PFSK-1 (cell line): ENCODE data around the gene LDB2.

Experiments
- FOXP2 ChIP-seq: optimal IDR thresholded peaks from 2 replicates; pipeline ENCODE3; 2011; ENCODE audit warnings: borderline replicate concordance, control low read depth, inconsistent platforms; ENCODE audit not compliant: insufficient read depth; ENCODE audit errors: extremely low read length, extremely low read depth
- POLR2AphosphoS5 ChIP-seq: IDR thresholded peaks from 2 replicates; pipeline ENCODE4 v1.6.1; 2012; ENCODE audit warnings: low read depth, mild to moderate bottlenecking, control low read depth, low read length, moderate library complexity
- REST ChIP-seq, 2 experiments: IDR thresholded peaks; 2 replicates each; pipeline versions ENCODE4 v1.6.1 to v1.8.0; 2011 to 2012; ENCODE audit warnings: low read depth in 2 of 2, low read length in 2 of 2, control low read depth in 1 of 2, inconsistent platforms in 1 of 2, mild to moderate bottlenecking in 1 of 2, moderate library complexity in 1 of 2; ENCODE audit not compliant: insufficient read depth in 1 of 2
- SIN3A ChIP-seq: IDR thresholded peaks from 2 replicates; pipeline ENCODE4 v1.6.1; 2012; ENCODE audit warnings: mild to moderate bottlenecking, low read length, moderate library complexity, borderline replicate concordance; ENCODE audit not compliant: insufficient read depth
- TAF1 ChIP-seq: IDR thresholded peaks from 2 replicates; pipeline ENCODE4 v1.6.1; 2012; ENCODE audit warnings: low read length, control low read depth, borderline replicate concordance; ENCODE audit not compliant: insufficient read depth

LDB2 gene

GRCh38 chr4:16582036-16582435, 316.4 kb downstream of the LDB2 start:
- no peak for TF ChIP-seq TAF1
- no peak for TF ChIP-seq SIN3A
- TF ChIP-seq REST (IDR thresholded peaks at IDR 0.05; ENCODE audit: insufficient read depth in 1 of 2, low read depth in 2 of 2, low read length in 2 of 2) = no peak
- TF ChIP-seq POLR2AphosphoS5 = no peak
- no peak for TF ChIP-seq FOXP2

DNA sequence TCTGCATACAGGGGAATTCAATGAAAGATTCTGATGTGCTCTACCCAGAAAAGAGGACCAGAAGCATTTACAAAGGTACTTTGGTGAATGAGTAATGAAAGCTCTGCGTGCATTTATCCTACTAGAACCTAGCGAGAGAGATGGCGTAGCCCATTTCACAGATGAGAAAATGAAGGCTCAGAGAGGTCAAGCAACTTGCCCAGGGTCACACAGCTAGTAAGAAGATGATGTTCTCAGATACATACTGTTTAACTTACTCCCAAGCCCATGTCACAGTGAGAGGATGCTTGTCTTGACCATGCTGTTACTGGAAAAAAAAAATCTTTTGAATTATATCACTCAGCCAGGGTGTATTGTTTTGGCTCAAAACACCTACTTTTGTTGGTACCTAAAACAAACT, 317.3 kb downstream of the LDB2 start:
- TF ChIP-seq POLR2AphosphoS5 = no peak
- no peak for TF ChIP-seq SIN3A
- no peak for TF ChIP-seq FOXP2
- no peak for TF ChIP-seq REST (IDR thresholded peaks at IDR 0.05; ENCODE audit: insufficient read depth in 1 of 2, low read depth in 2 of 2, low read length in 2 of 2)
- no peak for TF ChIP-seq TAF1

DNA sequence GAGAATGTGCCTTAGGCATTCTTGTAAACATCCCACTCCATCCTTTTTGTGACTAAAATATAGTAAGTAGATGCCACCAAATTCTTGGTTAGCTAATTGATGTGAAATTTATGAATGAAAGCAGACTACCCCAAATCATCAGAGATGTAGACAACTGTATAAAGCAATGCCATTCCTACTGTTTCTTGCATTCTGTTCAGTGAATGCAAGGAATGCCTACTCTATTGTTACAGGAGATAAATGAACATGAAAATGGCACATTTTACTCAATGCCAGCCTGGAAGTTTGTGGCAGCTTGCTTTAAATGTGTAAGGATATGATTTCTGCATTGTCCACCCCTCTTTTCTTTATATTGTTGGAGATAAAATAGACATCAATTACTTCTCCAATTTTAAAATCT, 317.9 kb downstream of the LDB2 start:
- TF ChIP-seq FOXP2 (no peak), TAF1 (no peak), REST (IDR thresholded peaks at IDR 0.05; ENCODE audit: insufficient read depth in 1 of 2, low read depth in 2 of 2, low read length in 2 of 2) (no peak), SIN3A (no peak), POLR2AphosphoS5 (no peak)

DNA sequence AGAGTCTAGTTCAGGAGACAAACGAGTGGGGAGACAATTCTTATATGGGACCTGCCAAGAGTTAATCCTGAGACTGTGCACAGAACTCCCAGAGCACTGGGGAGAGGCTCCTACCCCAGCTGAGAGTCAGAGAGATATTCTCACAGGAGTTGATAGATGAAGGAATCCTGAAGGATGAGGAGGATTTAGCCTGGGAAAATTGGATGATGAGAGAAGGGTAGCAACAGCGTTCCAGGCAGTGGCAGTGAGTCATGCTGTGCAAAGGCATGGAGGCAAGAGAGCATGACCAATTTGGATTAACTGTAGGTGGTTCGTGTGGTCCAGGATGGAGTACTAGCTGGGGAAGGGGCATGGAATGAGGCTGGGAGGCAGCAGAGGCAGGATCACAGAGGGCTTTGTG, 318.6 kb downstream of the LDB2 start:
- TF ChIP-seq POLR2AphosphoS5 (no peak), REST (IDR thresholded peaks at IDR 0.05; ENCODE audit: insufficient read depth in 1 of 2, low read depth in 2 of 2, low read length in 2 of 2) (no peak), FOXP2 (no peak), SIN3A (no peak), TAF1 (no peak)

DNA sequence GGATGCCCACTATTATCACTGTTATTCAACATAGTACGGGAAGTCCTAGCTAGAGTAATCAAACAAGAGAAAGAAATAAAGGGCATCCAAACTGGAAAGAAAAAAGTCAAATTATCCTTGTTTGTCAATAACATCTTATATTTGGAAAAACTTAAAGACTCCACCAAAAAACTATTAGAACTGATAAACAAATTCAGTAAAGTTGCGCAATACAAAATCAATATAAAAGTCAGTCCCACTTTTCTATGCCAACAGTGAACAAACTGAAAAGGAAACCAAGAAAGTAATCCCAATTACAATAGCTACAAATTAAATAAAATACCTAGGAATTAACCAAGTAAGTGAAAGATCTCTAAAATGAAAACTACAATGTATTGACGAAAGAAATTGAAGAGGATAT, 321.3 kb downstream of the LDB2 start:
- TF ChIP-seq REST (IDR thresholded peaks at IDR 0.05; ENCODE audit: insufficient read depth in 1 of 2, low read depth in 2 of 2, low read length in 2 of 2) (no peak), POLR2AphosphoS5 (no peak), TAF1 (no peak), SIN3A (no peak), FOXP2 (no peak)
